Type B pancreatic cell (in vitro differentiated cells): Measurements from ENCODE around the gene MCOLN3. TPM values are rescaled to one million over a fixed set of nuclear protein-coding genes. Genes with fewer than 3 reads are reported as not detected.

ENCODE experiments used
- DNase-seq: peaks from one replicate; pipeline ENCODE4 v3.0.0; 2021; ENCODE audit warnings: mixed read lengths; ENCODE audit not compliant: unreplicated experiment; ENCODE audit errors: extremely low spot score
- H3K27ac Mint-ChIP-seq: 2 replicates; pipeline ENCODE4 v1.8.0; 2021; ENCODE audit warnings: mild to moderate bottlenecking, mixed read lengths
- H3K27me3 Mint-ChIP-seq: 2 replicates; pipeline ENCODE4 v1.8.0; 2021; ENCODE audit warnings: mixed read lengths
- H3K36me3 Mint-ChIP-seq: 2 replicates; pipeline ENCODE4 v1.8.0; 2021; ENCODE audit warnings: mixed read lengths
- H3K4me1 Mint-ChIP-seq: one replicate; pipeline ENCODE4 v1.8.0; 2021; ENCODE audit warnings: mixed read lengths; ENCODE audit not compliant: unreplicated experiment
- H3K4me3 Mint-ChIP-seq: 2 replicates; pipeline ENCODE4 v1.8.0; 2021; ENCODE audit warnings: mild to moderate bottlenecking, mixed read lengths
- H3K9me3 Mint-ChIP-seq: 2 replicates; pipeline ENCODE4 v1.8.0; 2021; ENCODE audit warnings: mixed read lengths
- total RNA-seq: library from RNA; stranded (reverse); gene quantifications from 2 replicates; pipeline ENCODE4 v1.2.1, GENCODE V29; 2021; ENCODE audit warnings: low replicate concordance
- TF ChIP-seq, protein P1 (sequence below): fragments of 200-600 bp; sonication (generic); conservative IDR thresholded peaks from 2 replicates; pipeline ENCODE4 v1.5.0; 2021; ENCODE audit warnings: antibody characterized with exemption, mild to moderate bottlenecking

The MCOLN3 gene
- total RNA-seq, 1 donor from 2014 or later: 3.4 TPM

DNA sequence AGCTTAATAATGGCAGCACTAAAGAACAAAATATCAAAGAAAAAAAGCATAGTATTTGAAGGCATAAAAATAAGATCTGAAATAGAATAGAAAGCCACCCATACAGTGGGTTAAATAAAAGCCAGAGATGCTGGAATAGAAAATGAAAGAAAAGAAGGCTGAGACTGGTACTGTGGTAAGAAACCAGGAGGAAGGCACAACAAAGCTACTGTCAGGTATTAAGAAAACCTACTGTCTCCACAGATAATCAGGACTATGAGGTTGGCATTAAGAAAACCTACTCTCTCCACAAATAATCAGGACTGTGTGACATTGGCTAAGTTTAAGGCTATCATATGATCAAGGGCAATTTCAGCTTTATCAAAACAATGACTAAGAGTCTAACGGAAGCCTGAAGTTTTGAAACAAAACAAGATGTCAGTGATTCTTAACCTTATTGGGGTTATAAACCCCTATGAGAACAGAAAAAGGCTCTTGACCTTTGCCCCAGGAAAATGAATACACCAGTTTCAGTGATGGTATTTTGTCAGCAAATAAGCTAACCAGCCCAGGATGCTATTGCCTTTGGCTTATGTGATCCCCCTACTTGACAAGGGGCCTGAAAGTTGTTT is 75.8 kb downstream of the MCOLN3 start:
- H3K4me3 Mint-ChIP-seq: no peak overlapping the region
- H3K9me3 Mint-ChIP-seq: no peaks in the 10 kb centered on the region
- TF ChIP-seq, protein P1, sequence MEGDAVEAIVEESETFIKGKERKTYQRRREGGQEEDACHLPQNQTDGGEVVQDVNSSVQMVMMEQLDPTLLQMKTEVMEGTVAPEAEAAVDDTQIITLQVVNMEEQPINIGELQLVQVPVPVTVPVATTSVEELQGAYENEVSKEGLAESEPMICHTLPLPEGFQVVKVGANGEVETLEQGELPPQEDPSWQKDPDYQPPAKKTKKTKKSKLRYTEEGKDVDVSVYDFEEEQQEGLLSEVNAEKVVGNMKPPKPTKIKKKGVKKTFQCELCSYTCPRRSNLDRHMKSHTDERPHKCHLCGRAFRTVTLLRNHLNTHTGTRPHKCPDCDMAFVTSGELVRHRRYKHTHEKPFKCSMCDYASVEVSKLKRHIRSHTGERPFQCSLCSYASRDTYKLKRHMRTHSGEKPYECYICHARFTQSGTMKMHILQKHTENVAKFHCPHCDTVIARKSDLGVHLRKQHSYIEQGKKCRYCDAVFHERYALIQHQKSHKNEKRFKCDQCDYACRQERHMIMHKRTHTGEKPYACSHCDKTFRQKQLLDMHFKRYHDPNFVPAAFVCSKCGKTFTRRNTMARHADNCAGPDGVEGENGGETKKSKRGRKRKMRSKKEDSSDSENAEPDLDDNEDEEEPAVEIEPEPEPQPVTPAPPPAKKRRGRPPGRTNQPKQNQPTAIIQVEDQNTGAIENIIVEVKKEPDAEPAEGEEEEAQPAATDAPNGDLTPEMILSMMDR: no peak
- no peak for DNase-seq
- H3K4me1 Mint-ChIP-seq: no peaks in the 10 kb centered on the region
- no peaks in the 10 kb centered on the region for H3K36me3 Mint-ChIP-seq
- no peaks in the 10 kb centered on the region for H3K27me3 Mint-ChIP-seq
- no peak overlapping the region for H3K27ac Mint-ChIP-seq

DNA sequence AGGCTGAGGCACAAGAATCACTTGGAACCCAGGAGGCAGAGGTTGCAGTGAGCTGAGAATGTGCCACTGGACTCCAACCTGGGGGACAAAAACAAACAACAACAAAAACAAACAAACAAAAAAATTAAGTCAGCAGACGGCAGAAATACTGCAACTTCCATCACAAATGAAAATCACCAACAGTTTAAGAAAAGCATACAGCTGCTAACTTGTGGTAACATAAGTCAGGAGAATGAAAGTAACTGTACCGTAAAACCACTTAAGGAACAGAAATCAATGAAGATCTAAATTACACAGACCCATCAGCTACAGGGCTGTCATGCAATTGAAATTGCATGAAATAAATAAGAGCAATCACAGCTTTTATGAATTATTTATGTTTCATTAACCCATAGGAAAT is 76.3 kb downstream of the MCOLN3 start:
- Mint-ChIP-seq H3K4me1 (no peaks in the 10 kb centered on the region), H3K27ac (no peak overlapping the region), H3K9me3 (no peaks in the 10 kb centered on the region), H3K36me3 (no peaks in the 10 kb centered on the region), H3K27me3 (no peaks in the 10 kb centered on the region), H3K4me3 (no peak overlapping the region)
- no peak for DNase-seq
- TF ChIP-seq, protein P1: no peak

DNA sequence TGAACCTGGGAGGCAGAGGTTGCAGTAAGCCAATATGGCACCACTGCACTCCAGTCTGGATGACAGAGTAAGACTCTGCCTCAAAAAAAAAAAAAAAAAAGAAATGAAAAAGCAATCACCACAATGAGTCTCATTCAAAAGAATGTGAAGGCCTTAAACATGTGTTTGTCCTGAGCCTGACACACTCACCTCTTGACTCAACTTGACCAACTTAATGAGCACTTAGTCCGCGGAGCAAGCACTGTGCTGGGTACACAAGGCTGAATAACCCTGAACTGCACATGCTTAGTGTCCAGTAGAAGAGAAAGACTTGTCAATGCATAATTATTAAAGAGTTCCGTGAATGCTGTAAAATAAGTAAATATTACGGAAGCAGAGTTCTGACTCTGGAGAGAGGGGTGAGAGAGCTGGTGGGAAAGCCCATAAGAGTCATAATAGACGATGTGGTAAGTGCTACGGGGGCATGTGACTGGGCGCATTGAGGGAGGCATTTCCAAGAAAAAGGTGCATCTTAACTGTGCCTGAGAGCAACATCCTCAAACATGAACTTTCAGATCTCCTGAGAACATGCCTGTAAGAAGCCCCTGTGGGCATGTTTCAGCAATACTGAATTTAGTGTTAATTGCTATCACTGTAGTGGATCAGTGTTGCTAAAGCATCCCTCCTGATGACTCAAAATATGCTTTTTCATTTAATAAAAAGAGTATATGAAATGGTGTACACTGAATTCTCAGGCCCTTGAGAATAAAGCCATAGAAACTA is 78.6 kb downstream of the MCOLN3 start:
- no peaks in the 10 kb centered on the region for H3K27me3 Mint-ChIP-seq
- H3K9me3 Mint-ChIP-seq: no peaks in the 10 kb centered on the region

DNA sequence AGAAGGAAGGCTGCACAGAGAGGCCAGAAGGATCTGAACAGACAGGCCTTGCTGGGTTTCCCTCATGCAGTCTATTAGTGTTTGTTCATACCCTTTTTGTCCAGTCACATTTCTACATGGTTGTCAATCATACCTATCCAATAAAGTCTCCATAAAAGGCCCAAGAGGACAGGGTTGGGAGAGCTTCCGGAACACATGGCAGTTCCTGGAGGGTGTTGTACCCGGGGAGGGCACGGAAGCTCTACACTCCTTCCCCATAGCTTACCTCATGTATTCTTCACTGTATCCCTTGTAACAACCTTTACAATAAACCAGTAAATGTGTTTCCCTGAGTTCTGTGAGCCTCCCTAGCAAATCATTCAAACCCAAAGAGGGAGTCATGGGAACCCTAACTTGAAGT is 79.4 kb downstream of the MCOLN3 start:
- no peak for DNase-seq
- Mint-ChIP-seq H3K36me3 (no peaks in the 10 kb centered on the region), H3K4me1 (no peaks in the 10 kb centered on the region), H3K4me3 (no peak overlapping the region), H3K27me3 (no peaks in the 10 kb centered on the region), H3K9me3 (no peaks in the 10 kb centered on the region), H3K27ac (no peak overlapping the region)
- TF ChIP-seq, protein P1: no peak

More for the DNA sequence above, 78.6 kb downstream of the MCOLN3 start:
- no peak overlapping the region for H3K4me3 Mint-ChIP-seq
- TF ChIP-seq, protein P1: no peak
- H3K36me3 Mint-ChIP-seq: no peaks in the 10 kb centered on the region
- no peak for DNase-seq
- no peak overlapping the region for H3K27ac Mint-ChIP-seq
- no peaks in the 10 kb centered on the region for H3K4me1 Mint-ChIP-seq

DNA sequence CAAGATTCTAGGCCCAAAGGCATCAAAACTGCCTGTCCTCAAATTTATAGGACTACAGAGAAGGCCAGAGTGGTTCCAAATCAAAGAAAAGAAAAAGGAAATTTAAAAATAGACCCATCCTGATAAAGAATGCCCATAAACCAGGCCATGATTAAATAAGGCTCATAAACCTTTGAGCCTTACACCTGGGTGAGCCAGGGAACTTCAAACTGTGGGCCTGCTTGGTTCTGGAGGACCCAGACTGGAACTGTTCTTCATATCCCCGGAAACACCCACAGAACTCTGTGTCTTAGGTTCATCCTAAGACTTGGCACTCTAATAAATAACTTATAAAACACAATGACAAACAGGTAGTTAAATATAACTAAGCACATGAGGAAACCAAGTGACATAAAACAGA is 80.2 kb downstream of the MCOLN3 start:
- no peaks in the 10 kb centered on the region for H3K27me3 Mint-ChIP-seq
- no peak overlapping the region for H3K27ac Mint-ChIP-seq
- H3K4me1 Mint-ChIP-seq: no peaks in the 10 kb centered on the region
- peaks cover 5% of the 10 kb centered on the region for H3K9me3 Mint-ChIP-seq
- TF ChIP-seq, protein P1: no peak
- H3K4me3 Mint-ChIP-seq: no peak overlapping the region
- no peak for DNase-seq
- no peaks in the 10 kb centered on the region for H3K36me3 Mint-ChIP-seq

Other genes starting within 250 kb of the MCOLN3 start
- gene LPAR3, start 155.3 kb downstream of the MCOLN3 start, total RNA-seq: 3.7 and 6.4 TPM in 2 replicates
- gene MCOLN2, start 51.4 kb downstream of the MCOLN3 start, total RNA-seq: 0.19 and 0.31 TPM in 2 replicates
- gene SYDE2, start 152.5 kb upstream of the MCOLN3 start, total RNA-seq: 9.4 and 10.3 TPM in 2 replicates
- gene C1orf52, start 211.2 kb upstream of the MCOLN3 start, total RNA-seq: 24.9 and 31.2 TPM in 2 replicates
- gene BCL10, start 228.1 kb upstream of the MCOLN3 start, total RNA-seq: 25.0 and 34.7 TPM in 2 replicates